Lung (tissue), 13 donors: Measurements from ENCODE around the gene KRTCAP2. TPM values are rescaled to one million over a fixed set of nuclear protein-coding genes. Genes with fewer than 3 reads are reported as not detected.

Experiments
- ATAC-seq: fragments of 200-7000 bp; cut with Tn5 transposase; one replicate; pipeline ENCODE4 v1.9.1; 2020; ENCODE audit warnings: moderate number of reproducible peaks; ENCODE audit not compliant: insufficient read depth, low FRiP score
- DNase-seq, 3 donors: peaks; one replicate each; pipeline ENCODE4 v3.0.0-alpha.2; 2013 to 2017
- H3K27ac ChIP-seq, 2 donors: one replicate each; pipeline ENCODE4 v1.5.1; 2013; ENCODE audit warnings: mild to moderate bottlenecking in 2 of 2, moderate library complexity in 2 of 2, control low read depth in 1 of 2, inconsistent platforms in 1 of 2, low read depth in 1 of 2, low read length in 1 of 2
- H3K27me3 ChIP-seq, 3 donors: one replicate each; pipeline ENCODE4 v1.5.1; 2013; ENCODE audit warnings: low read length in 2 of 3; ENCODE audit not compliant: control insufficient read depth in 3 of 3, insufficient read depth in 3 of 3
- H3K36me3 ChIP-seq, 4 donors: one replicate each; pipeline ENCODE4 v1.5.1; 2013; ENCODE audit warnings: low read length in 4 of 4, mild to moderate bottlenecking in 1 of 4, moderate library complexity in 1 of 4; ENCODE audit not compliant: control insufficient read depth in 4 of 4, insufficient read depth in 4 of 4
- H3K4me1 ChIP-seq, 5 donors: one replicate each; pipeline ENCODE4 v1.5.1; 2013; ENCODE audit warnings: low read length in 5 of 5, mild to moderate bottlenecking in 2 of 5, moderate library complexity in 1 of 5; ENCODE audit not compliant: control insufficient read depth in 5 of 5, insufficient read depth in 5 of 5
- H3K4me3 ChIP-seq: one replicate; pipeline ENCODE4 v1.5.1; 2013; ENCODE audit warnings: mild to moderate bottlenecking, control low read depth, moderate library complexity
- H3K9ac ChIP-seq, 2 donors: one replicate each; pipeline ENCODE4 v1.5.1; 2013; ENCODE audit warnings: low read length in 2 of 2, control low read depth in 1 of 2; ENCODE audit not compliant: insufficient read depth in 1 of 2
- H3K9me3 ChIP-seq, 4 donors: one replicate each; pipeline ENCODE4 v1.5.1; 2013; ENCODE audit warnings: low read length in 3 of 4, mild to moderate bottlenecking in 1 of 4, moderate library complexity in 1 of 4; ENCODE audit not compliant: control insufficient read depth in 4 of 4, insufficient read depth in 3 of 4
- WGBS, 2 donors: extraction: QIAGEN DNeasy Blood & Tissue Kit; methylation state at CpG; one replicate each; pipeline ENCODE4 v1.1.7; 2013; 5-methylcytosine and 5-hydroxymethylcytosine counted together
- polyA plus RNA-seq, 2 donors: library from polyadenylated mRNA; stranded (reverse); fragments of 200-250 nt; gene quantifications; one replicate each; pipeline ENCODE4 v1.2.1, GENCODE V29; 2013
- small RNA-seq: library from RNA; depleted of rRNA; stranded (forward); fragments of <200 nt; gene quantifications from one replicate; pipeline ENCODE3, GENCODE V24; 2014; ENCODE audit warnings: low replicate concordance
- total RNA-seq, 2 donors: library from RNA; depleted of rRNA in 1 of 2; stranded (reverse); fragments of >200 nt in 1 of 2; gene quantifications; one replicate each; pipeline ENCODE4 v1.2.1, GENCODE V29; 2014 to 2021
- TF ChIP-seq, protein P1 (sequence below): IDR thresholded peaks from 2 replicates; pipeline ENCODE4 v1.5.1; 2012; ENCODE audit warnings: mild to moderate bottlenecking; ENCODE audit errors: control extremely low read depth, extremely low read depth
- donor health status: control.
- donor health status: control.
- donor health status: Bipolar disorder and iron deficiency.
- donor health status: healthy.
- donor health status: DM: yes; HTN: yes; CAD: no.

The KRTCAP2 gene
- total and polyA plus RNA-seq, 4 donors: 58.2 to 592 (median 190) TPM

DNA sequence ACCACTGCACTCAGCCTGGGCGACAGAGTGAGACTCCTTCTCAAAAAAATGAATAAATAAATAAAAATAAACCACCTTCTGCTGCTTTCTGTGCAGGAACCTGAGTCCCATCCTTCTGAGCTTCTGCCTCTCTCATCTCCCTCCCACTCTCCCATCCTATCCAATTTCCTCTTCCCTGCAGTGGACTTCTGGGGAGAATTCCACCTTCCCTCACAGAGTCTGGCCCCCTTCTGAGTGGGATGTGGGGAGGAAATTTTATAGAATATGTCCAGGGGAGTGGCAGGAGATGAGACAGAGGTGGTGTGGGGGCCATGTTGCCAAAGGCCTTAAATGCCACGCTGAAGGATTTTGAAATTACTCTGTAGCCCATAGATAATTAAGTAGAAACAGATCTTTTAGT is 50.8 kb downstream of the KRTCAP2 start:
- TF ChIP-seq, protein P1, sequence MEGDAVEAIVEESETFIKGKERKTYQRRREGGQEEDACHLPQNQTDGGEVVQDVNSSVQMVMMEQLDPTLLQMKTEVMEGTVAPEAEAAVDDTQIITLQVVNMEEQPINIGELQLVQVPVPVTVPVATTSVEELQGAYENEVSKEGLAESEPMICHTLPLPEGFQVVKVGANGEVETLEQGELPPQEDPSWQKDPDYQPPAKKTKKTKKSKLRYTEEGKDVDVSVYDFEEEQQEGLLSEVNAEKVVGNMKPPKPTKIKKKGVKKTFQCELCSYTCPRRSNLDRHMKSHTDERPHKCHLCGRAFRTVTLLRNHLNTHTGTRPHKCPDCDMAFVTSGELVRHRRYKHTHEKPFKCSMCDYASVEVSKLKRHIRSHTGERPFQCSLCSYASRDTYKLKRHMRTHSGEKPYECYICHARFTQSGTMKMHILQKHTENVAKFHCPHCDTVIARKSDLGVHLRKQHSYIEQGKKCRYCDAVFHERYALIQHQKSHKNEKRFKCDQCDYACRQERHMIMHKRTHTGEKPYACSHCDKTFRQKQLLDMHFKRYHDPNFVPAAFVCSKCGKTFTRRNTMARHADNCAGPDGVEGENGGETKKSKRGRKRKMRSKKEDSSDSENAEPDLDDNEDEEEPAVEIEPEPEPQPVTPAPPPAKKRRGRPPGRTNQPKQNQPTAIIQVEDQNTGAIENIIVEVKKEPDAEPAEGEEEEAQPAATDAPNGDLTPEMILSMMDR: no peak
- Histone ChIP-seq H3K9ac (no peak overlapping the region), H3K27ac (no peak overlapping the region), H3K9me3 (peaks cover 0 to 4% (median 0%) of the 10 kb centered on the region in 4 donors), H3K36me3 (no peaks in the 10 kb centered on the region), H3K27me3 (peaks cover 0 to 17% (median 16%) of the 10 kb centered on the region in 3 donors), H3K4me1 (peaks cover 0 to 22% (median 16%) of the 10 kb centered on the region in 5 donors), H3K4me3 (no peak overlapping the region)
- WGBS, 2 donors: 79 to 85% methylated on average over 2 of the region's 2 CpGs
- ATAC-seq (no peak), DNase-seq (no peak)

DNA sequence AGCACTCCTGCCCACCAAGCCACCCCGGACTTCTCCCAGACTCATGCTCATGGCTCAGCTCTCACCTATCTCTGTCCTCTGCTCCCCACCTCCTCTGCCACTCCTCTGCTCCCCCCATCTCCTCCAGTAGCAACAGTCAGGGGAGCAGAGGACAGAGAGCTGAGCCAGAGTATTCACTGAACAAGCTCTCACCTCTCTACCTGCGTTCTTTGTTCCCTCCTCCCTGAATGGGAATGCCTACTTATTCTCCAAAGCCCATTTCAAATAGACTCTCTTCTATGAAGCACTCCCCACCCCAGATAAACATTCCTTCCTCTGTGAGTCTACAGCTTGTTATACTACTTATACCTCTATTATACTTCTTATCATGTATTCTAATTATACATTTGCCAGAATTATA is 51.9 kb downstream of the KRTCAP2 start:
- Histone ChIP-seq H3K9me3 (peaks cover 0 to 2% (median 0%) of the 10 kb centered on the region in 4 donors), H3K27ac (peak overlapping the region in 1 of 2 donors; percentile 85), H3K9ac (no peak overlapping the region), H3K4me1 (peaks cover 0 to 20% (median 6%) of the 10 kb centered on the region in 5 donors), H3K4me3 (no peak overlapping the region), H3K27me3 (peaks cover 0 to 8% (median 6%) of the 10 kb centered on the region in 3 donors), H3K36me3 (no peaks in the 10 kb centered on the region)
- DNase-seq: peak in 1 of 3 donors; percentile 27
- no peak for ATAC-seq
- TF ChIP-seq, protein P1: no peak
- 68 to 82% methylated on average over 2 of the region's 2 CpGs for WGBS, 2 donors

DNA sequence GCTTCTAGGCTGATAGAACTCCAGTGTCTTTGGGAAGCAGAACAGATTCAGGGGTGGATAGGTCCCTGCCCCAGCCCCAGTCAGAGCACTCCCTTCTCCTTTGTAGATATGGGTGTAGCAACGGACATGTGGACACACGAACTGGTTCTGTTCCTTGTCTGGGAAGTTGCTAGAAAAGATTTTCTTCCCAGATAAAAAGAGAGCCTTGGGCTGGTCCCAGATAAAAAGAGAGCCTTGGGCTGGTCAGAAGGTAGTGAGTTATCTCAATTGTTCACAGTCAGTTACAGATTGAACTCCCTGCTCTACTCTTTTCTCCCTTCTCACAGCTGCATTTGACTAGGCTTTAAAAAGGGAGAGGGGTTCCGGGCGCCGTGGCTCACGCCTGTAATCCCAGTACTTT is 52.9 kb downstream of the KRTCAP2 start:
- no peak for DNase-seq
- Histone ChIP-seq H3K27ac (peak overlapping the region in 1 of 2 donors; percentile 85), H3K27me3 (peaks cover 0 to 4% (median 0%) of the 10 kb centered on the region in 3 donors), H3K4me1 (peaks cover 0 to 20% (median 0%) of the 10 kb centered on the region in 5 donors), H3K4me3 (no peak overlapping the region), H3K36me3 (no peaks in the 10 kb centered on the region), H3K9me3 (peaks cover 0 to 2% (median 0%) of the 10 kb centered on the region in 4 donors), H3K9ac (no peak overlapping the region)
- no peak for ATAC-seq
- WGBS, 2 donors: 76 to 82% methylated on average over 6 of the region's 6 CpGs
- TF ChIP-seq, protein P1: no peak

Small RNAs within 50 kb of the gene (small RNA-seq; reads per million reads assigned to genes)
- gene HMGN2P18 (not detected), gene RF00019 (not detected)

Other genes starting within 250 kb of the KRTCAP2 start
- gene PMVK, start 236.6 kb downstream of the KRTCAP2 start, total RNA-seq: 10 to 100 TPM; 18.4 to 48.8 TPM
- 10 to 100 TPM; 39.0 to 47.9 TPM for gene PMVK, start 236.6 kb downstream of the KRTCAP2 start, polyA plus RNA-seq
- 100 to 1,000 TPM in 1 of 2 donors, 10 to 100 TPM in 1; 37.3 to 178 TPM for gene PBXIP1, start 217.2 kb downstream of the KRTCAP2 start, total RNA-seq
- gene PBXIP1, start 217.2 kb downstream of the KRTCAP2 start, polyA plus RNA-seq: 10 to 100 TPM; 32.8 to 33.2 TPM
- 10 to 100 TPM; 17.9 to 25.2 TPM for gene PYGO2, start 211.5 kb downstream of the KRTCAP2 start, total RNA-seq
- gene PYGO2, start 211.5 kb downstream of the KRTCAP2 start, polyA plus RNA-seq: 10 to 100 TPM; 14.6 to 22.2 TPM
- gene SHC1, start 202.6 kb downstream of the KRTCAP2 start, total RNA-seq: 100 to 1,000 TPM in 1 of 2 donors, 10 to 100 TPM in 1; 67.6 to 136 TPM
- 100 to 1,000 TPM in 1 of 2 donors, 10 to 100 TPM in 1; 76.5 to 111 TPM for gene SHC1, start 202.6 kb downstream of the KRTCAP2 start, polyA plus RNA-seq
- 10 to 100 TPM; 22.3 to 33.6 TPM for gene CKS1B, start 198.6 kb downstream of the KRTCAP2 start, total RNA-seq
- 10 to 100 TPM; 26.9 to 38.2 TPM for gene CKS1B, start 198.6 kb downstream of the KRTCAP2 start, polyA plus RNA-seq
- 10 to 100 TPM; 10.9 to 37.0 TPM for gene FLAD1, start 190.0 kb downstream of the KRTCAP2 start, total RNA-seq
- 10 to 100 TPM; 29.3 to 31.9 TPM for gene FLAD1, start 190.0 kb downstream of the KRTCAP2 start, polyA plus RNA-seq
- gene LENEP, start 179.7 kb downstream of the KRTCAP2 start, total RNA-seq: under 1 TPM in 1 of 2 donors, not detected in 1; 0.89 TPM
- under 1 TPM in 1 of 2 donors, not detected in 1; 0.31 TPM for gene LENEP, start 179.7 kb downstream of the KRTCAP2 start, polyA plus RNA-seq
- gene ZBTB7B, start 170.5 kb downstream of the KRTCAP2 start, total RNA-seq: 10 to 100 TPM; 41.9 to 83.3 TPM
- 10 to 100 TPM; 52.6 to 57.8 TPM for gene ZBTB7B, start 170.5 kb downstream of the KRTCAP2 start, polyA plus RNA-seq
- gene DCST2, start 139.5 kb downstream of the KRTCAP2 start, total RNA-seq: 1 to 10 TPM in 1 of 2 donors, under 1 TPM in 1; 0.31 to 1.7 TPM
- gene DCST2, start 139.5 kb downstream of the KRTCAP2 start, polyA plus RNA-seq: 1 to 10 TPM in 1 of 2 donors, under 1 TPM in 1; 0.77 to 1.7 TPM
- gene DCST1, start 139.5 kb downstream of the KRTCAP2 start, total RNA-seq: under 1 TPM in 1 of 2 donors, not detected in 1; 0.20 TPM
- gene DCST1, start 139.5 kb downstream of the KRTCAP2 start, polyA plus RNA-seq: under 1 TPM in 1 of 2 donors, not detected in 1; 0.08 TPM
- gene ADAM15, start 122.0 kb downstream of the KRTCAP2 start, total RNA-seq: 100 to 1,000 TPM in 1 of 2 donors, 10 to 100 TPM in 1; 49.5 to 209 TPM
- gene ADAM15, start 122.0 kb downstream of the KRTCAP2 start, polyA plus RNA-seq: 100 to 1,000 TPM; 111 to 233 TPM
- gene EFNA4, start 109.6 kb downstream of the KRTCAP2 start, total RNA-seq: 10 to 100 TPM in 1 of 2 donors, 1 to 10 TPM in 1; 8.3 to 13.4 TPM
- gene EFNA4, start 109.6 kb downstream of the KRTCAP2 start, polyA plus RNA-seq: 10 to 100 TPM in 1 of 2 donors, 1 to 10 TPM in 1; 9.2 to 11.2 TPM
- gene EFNA3, start 94.5 kb downstream of the KRTCAP2 start, total RNA-seq: 1 to 10 TPM; 1.1 to 1.9 TPM
- 1 to 10 TPM; 1.5 to 1.8 TPM for gene EFNA3, start 94.5 kb downstream of the KRTCAP2 start, polyA plus RNA-seq
- gene EFNA1, start 45.4 kb downstream of the KRTCAP2 start, total RNA-seq: 100 to 1,000 TPM; 111 to 202 TPM
- 100 to 1,000 TPM; 149 to 187 TPM for gene EFNA1, start 45.4 kb downstream of the KRTCAP2 start, polyA plus RNA-seq
- 10 to 100 TPM; 26.3 to 60.3 TPM for gene SLC50A1, start 37.5 kb downstream of the KRTCAP2 start, total RNA-seq
- 100 to 1,000 TPM in 1 of 2 donors, 10 to 100 TPM in 1; 76.6 to 114 TPM for gene SLC50A1, start 37.5 kb downstream of the KRTCAP2 start, polyA plus RNA-seq
- 10 to 100 TPM; 33.7 to 99.6 TPM for gene DPM3, start 32.8 kb downstream of the KRTCAP2 start, total RNA-seq
- 100 to 1,000 TPM; 166 to 491 TPM for gene DPM3, start 32.8 kb downstream of the KRTCAP2 start, polyA plus RNA-seq
- gene TRIM46, start 545 bp upstream of the KRTCAP2 start, total RNA-seq: under 1 TPM; 0.60 to 0.71 TPM
- under 1 TPM; 0.26 to 0.31 TPM for gene TRIM46, start 545 bp upstream of the KRTCAP2 start, polyA plus RNA-seq
- gene THBS3, start 34.6 kb upstream of the KRTCAP2 start, total RNA-seq: 10 to 100 TPM; 26.6 to 33.1 TPM
- gene THBS3, start 34.6 kb upstream of the KRTCAP2 start, polyA plus RNA-seq: 10 to 100 TPM; 11.4 to 22.1 TPM
- 10 to 100 TPM; 25.6 to 46.7 TPM for gene MTX1, start 35.4 kb upstream of the KRTCAP2 start, total RNA-seq
- 10 to 100 TPM; 69.9 to 72.1 TPM for gene MTX1, start 35.4 kb upstream of the KRTCAP2 start, polyA plus RNA-seq
- gene ENTREP3, start 82.2 kb upstream of the KRTCAP2 start, total RNA-seq: 10 to 100 TPM in 1 of 2 donors, 1 to 10 TPM in 1; 9.0 to 28.7 TPM
- gene ENTREP3, start 82.2 kb upstream of the KRTCAP2 start, polyA plus RNA-seq: 10 to 100 TPM in 1 of 2 donors, 1 to 10 TPM in 1; 8.4 to 16.8 TPM
- 10 to 100 TPM; 29.9 to 84.6 TPM for gene SCAMP3, start 89.1 kb upstream of the KRTCAP2 start, total RNA-seq
- gene SCAMP3, start 89.1 kb upstream of the KRTCAP2 start, polyA plus RNA-seq: 10 to 100 TPM; 55.0 to 90.3 TPM
- 10 to 100 TPM; 55.5 to 56.5 TPM for gene CLK2, start 100.2 kb upstream of the KRTCAP2 start, total RNA-seq
- gene CLK2, start 100.2 kb upstream of the KRTCAP2 start, polyA plus RNA-seq: 10 to 100 TPM; 41.1 to 53.0 TPM
- gene HCN3, start 104.2 kb upstream of the KRTCAP2 start, total RNA-seq: 1 to 10 TPM; 2.2 to 4.7 TPM
- gene HCN3, start 104.2 kb upstream of the KRTCAP2 start, polyA plus RNA-seq: 1 to 10 TPM; 1.0 to 2.3 TPM
- gene PKLR, start 128.1 kb upstream of the KRTCAP2 start, total RNA-seq: under 1 TPM in 1 of 2 donors, not detected in 1; 0.09 TPM
- under 1 TPM in 1 of 2 donors, not detected in 1; 0.02 TPM for gene PKLR, start 128.1 kb upstream of the KRTCAP2 start, polyA plus RNA-seq
- gene FDPS, start 135.6 kb upstream of the KRTCAP2 start, total RNA-seq: 100 to 1,000 TPM; 193 to 316 TPM
- 100 to 1,000 TPM; 301 to 385 TPM for gene FDPS, start 135.6 kb upstream of the KRTCAP2 start, polyA plus RNA-seq
- 10 to 100 TPM; 25.0 to 37.7 TPM for gene RUSC1, start 147.6 kb upstream of the KRTCAP2 start, total RNA-seq
- 10 to 100 TPM; 18.2 to 20.6 TPM for gene RUSC1, start 147.6 kb upstream of the KRTCAP2 start, polyA plus RNA-seq